ENCODE results near the gene MSMP.

Gene MSMP

DNA sequence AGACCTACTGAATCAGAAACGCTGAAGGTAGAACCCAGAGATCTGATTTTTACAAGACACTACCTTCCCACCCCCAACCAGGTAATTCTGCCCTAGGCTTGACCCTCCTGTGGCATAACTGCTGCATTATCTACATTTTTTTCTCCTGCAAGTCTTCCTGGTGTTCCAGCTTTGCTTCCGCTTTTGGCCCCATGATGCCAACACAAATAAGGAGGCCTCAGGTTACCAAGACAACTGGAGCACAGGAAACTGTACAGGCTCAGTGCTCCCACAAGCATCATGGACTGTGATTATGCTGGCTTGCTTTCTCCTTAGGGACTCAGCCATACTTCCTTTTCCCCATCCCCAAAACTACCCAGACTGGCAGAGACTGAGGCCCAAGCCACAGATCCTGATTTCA lies 6.6 kb upstream of the MSMP start:
- no peak overlapping the region for H3K4me3 ChIP-seq (ENCODE audit: low read depth, low read length)
- TF ChIP-seq POLR2A (IDR thresholded peaks at IDR 0.05; ENCODE audit: extremely low read depth, insufficient read length) (no peak), MYC (IDR thresholded peaks at IDR 0.05; ENCODE audit: low read depth, low read length) (no peak)
- TF ChIP-seq, protein P1, sequence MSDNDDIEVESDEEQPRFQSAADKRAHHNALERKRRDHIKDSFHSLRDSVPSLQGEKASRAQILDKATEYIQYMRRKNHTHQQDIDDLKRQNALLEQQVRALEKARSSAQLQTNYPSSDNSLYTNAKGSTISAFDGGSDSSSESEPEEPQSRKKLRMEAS (IDR thresholded peaks at IDR 0.05; ENCODE audit: low read depth, low read length), result no peak
- TF ChIP-seq, protein P2, sequence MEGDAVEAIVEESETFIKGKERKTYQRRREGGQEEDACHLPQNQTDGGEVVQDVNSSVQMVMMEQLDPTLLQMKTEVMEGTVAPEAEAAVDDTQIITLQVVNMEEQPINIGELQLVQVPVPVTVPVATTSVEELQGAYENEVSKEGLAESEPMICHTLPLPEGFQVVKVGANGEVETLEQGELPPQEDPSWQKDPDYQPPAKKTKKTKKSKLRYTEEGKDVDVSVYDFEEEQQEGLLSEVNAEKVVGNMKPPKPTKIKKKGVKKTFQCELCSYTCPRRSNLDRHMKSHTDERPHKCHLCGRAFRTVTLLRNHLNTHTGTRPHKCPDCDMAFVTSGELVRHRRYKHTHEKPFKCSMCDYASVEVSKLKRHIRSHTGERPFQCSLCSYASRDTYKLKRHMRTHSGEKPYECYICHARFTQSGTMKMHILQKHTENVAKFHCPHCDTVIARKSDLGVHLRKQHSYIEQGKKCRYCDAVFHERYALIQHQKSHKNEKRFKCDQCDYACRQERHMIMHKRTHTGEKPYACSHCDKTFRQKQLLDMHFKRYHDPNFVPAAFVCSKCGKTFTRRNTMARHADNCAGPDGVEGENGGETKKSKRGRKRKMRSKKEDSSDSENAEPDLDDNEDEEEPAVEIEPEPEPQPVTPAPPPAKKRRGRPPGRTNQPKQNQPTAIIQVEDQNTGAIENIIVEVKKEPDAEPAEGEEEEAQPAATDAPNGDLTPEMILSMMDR (IDR thresholded peaks at IDR 0.05; ENCODE audit: low read depth, low read length), result no peak
- no peak for DNase-seq (ENCODE audit: low read depth)

DNA sequence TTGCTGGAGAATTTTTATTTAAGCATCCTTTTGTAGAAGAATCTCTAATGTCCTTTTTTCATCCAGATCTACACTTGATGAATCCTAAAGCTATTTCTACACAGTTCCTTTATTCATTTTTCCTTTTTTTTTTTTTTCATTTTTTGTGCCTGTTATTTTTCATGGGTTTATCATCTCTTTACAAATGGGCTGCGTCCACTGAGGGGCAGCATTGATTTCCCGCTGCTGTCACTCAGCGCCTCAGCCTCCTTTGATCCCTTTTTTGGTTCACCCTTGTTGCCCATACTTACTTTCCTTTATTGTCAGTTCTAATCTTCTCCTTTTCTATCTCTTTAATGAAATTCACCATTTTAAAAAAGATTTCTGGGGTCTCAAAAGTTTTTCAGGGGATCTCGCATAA lies 5.7 kb upstream of the MSMP start:
- H3K4me3 ChIP-seq (ENCODE audit: low read depth, low read length), result no peak overlapping the region
- TF ChIP-seq, protein P2 (IDR thresholded peaks at IDR 0.05; ENCODE audit: low read depth, low read length), result no peak
- no peak for TF ChIP-seq MYC (IDR thresholded peaks at IDR 0.05; ENCODE audit: low read depth, low read length)
- DNase-seq (ENCODE audit: low read depth), result no peak

DNA sequence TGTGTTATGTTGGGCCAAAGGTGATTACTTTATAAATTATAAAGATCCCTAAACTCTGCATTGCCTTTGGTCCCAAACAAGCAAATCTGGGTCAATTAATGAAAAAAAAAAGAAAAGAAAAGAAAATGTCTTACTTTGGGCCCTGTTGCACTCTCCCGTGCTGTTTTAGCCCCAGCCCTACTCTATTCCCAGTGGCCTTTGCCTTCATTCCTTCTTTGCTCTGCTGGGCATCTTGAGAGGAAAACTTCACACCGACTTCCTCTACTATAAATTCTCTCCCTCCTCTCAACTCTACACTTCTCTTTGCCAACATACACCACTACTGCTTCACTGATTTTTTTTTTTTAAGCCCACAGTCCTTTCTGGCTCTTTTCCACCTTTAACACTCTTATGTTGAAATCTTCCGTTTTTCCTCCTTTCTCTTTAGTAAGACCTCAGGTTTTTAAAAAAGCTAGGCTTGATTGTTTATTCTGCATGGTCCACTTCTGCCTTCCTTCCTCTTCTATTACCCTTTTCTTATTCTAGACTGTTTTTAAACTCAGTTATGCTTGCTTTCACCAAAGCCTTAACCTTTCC lies 4.5 kb upstream of the MSMP start:
- H3K4me3 ChIP-seq (ENCODE audit: low read depth, low read length), result no peak overlapping the region
- TF ChIP-seq MYC (IDR thresholded peaks at IDR 0.05; ENCODE audit: low read depth, low read length) (no peak), POLR2A (IDR thresholded peaks at IDR 0.05; ENCODE audit: extremely low read depth, insufficient read length) (no peak)
- TF ChIP-seq, protein P2 (IDR thresholded peaks at IDR 0.05; ENCODE audit: low read depth, low read length), result no peak
- TF ChIP-seq, protein P1 (IDR thresholded peaks at IDR 0.05; ENCODE audit: low read depth, low read length), result no peak
- DNase-seq (ENCODE audit: low read depth), result no peak

DNA sequence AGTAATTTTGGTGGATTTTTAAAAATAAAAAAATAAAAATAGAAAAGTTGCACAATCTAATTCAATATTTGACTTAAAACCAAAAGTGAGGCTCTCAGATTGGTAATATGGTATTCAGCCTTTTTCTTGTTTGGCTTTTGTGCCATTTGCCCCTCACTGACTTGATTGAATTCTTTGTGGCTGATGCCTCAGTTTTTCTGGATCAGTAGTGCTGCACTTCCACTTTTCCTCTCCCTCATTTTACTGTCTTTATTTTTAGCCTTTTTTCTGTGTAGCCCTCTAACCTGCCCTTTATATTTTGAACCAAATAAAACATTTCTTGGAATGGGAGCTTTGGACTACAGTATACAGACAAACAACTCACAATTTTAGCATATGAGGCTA lies 3.8 kb upstream of the MSMP start:
- peak overlapping the region; percentile 68 for H3K4me3 ChIP-seq (ENCODE audit: low read depth, low read length)
- no peak for DNase-seq (ENCODE audit: low read depth)
- TF ChIP-seq, protein P2 (IDR thresholded peaks at IDR 0.05; ENCODE audit: low read depth, low read length), result no peak
- TF ChIP-seq MYC (IDR thresholded peaks at IDR 0.05; ENCODE audit: low read depth, low read length) (no peak), POLR2A (IDR thresholded peaks at IDR 0.05; ENCODE audit: extremely low read depth, insufficient read length) (no peak)
- TF ChIP-seq, protein P1 (IDR thresholded peaks at IDR 0.05; ENCODE audit: low read depth, low read length), result no peak

DNA sequence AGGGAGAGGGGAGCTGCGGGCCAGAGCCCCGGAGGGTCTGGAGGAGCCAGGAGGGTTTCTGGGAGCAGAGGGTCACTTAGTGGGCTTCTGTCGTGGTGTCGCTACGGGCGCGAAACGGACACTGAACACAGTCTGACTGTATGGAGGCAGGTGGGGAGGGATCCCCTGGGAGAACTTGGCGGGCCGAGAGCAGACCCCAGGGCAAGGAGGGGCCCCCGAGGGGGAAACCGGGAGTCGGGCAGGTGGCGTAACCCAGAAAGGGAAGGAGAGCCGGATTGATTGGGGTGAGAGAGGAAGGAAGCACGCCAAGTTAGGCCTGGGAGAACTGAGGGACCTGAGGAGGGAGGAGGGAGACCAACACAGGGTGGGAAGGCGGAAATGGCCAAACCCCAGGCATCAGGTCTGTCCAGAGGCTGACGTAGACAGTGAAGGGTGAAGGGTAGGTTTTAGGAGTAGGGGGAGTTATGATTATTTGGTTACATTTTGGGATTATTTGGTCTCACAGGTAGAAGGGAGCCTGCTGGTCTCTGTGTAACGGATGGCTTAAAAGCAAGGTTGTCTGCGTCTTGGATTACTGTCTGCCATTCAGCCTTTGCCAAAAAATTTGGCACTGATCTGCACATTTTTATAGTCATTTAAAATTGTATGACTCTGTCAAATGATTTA lies 3.3 kb upstream of the MSMP start:
- no peak for TF ChIP-seq POLR2A (IDR thresholded peaks at IDR 0.05; ENCODE audit: extremely low read depth, insufficient read length)
- peak; percentile 64 for DNase-seq (ENCODE audit: low read depth)
- peak overlapping the region; percentile 68 for H3K4me3 ChIP-seq (ENCODE audit: low read depth, low read length)

DNA sequence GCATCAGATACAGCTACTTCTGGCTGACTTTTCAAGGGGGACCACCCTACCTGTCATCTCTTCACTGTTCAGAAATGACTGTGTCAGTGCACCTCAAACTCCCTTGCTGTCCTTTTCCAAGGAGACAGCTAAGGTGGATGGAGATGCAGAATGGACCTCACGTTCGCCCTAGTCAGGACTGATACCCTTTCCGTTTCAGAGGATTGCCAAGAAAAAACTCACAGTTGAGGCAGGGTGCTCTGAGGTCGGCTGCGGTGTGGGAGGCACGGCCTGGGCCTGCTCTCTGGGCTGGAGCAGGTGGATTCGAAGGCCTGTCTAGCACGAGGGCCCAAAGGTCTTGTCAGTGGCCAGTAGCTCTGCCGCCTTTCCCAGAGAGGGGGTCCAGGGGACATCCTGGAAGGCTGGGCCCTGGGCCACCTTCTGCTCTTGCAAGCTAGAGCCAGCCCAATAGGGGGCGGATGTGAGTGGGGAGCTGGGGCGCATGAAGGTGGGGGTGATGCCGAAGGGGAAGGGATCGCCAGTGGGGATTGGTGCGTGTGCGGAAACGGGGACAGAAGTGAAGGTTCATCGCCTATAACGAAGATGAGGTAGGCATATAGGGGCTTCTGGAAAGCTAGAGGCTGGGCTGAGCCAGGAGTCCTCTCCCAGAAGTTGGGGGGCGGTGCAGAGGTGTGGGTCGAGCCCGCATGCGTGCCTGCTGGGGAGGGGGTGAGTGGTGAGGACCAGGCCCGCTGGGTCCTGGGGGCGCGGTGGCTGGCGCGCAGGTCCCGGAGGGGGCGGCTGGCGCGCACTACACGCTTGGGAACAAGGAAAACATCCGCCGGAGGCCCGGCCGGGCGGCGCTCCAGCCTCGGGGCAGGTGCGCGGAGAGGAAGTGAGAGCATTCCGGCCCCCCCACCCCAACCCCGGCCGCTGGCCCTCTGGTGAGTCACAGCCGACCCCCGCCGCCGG lies 2.5 kb upstream of the MSMP start:
- H3K4me3 ChIP-seq (ENCODE audit: low read depth, low read length), result peak overlapping the region; percentile 68
- TF ChIP-seq MYC (IDR thresholded peaks at IDR 0.05; ENCODE audit: low read depth, low read length) (no peak), POLR2A (IDR thresholded peaks at IDR 0.05; ENCODE audit: extremely low read depth, insufficient read length) (peak; percentile 27)
- TF ChIP-seq, protein P2 (IDR thresholded peaks at IDR 0.05; ENCODE audit: low read depth, low read length), result peak; percentile 47
- TF ChIP-seq, protein P1 (IDR thresholded peaks at IDR 0.05; ENCODE audit: low read depth, low read length), result no peak
- peak; percentile 76 for DNase-seq (ENCODE audit: low read depth)
